Measurements from ENCODE around the gene CREG1.

- TF ChIP-seq CTCF (IDR thresholded peaks at IDR 0.05 in 8 of 11, conservative IDR thresholded peaks at IDR 0.05 in 3 of 11): no peak
- TF ChIP-seq POLR2A (IDR thresholded peaks at IDR 0.05): no peak
Observed at GRCh38 chr1:167561753-167562152, 8.2 kb upstream of the CREG1 start.
